ENCODE results near the gene NBPF1.
"Not testable (repeated sequence)": the region's sequence is repeated elsewhere in the genome, so short reads cannot be mapped to it uniquely, and the experiment has no call there.

Gene NBPF1

DNA sequence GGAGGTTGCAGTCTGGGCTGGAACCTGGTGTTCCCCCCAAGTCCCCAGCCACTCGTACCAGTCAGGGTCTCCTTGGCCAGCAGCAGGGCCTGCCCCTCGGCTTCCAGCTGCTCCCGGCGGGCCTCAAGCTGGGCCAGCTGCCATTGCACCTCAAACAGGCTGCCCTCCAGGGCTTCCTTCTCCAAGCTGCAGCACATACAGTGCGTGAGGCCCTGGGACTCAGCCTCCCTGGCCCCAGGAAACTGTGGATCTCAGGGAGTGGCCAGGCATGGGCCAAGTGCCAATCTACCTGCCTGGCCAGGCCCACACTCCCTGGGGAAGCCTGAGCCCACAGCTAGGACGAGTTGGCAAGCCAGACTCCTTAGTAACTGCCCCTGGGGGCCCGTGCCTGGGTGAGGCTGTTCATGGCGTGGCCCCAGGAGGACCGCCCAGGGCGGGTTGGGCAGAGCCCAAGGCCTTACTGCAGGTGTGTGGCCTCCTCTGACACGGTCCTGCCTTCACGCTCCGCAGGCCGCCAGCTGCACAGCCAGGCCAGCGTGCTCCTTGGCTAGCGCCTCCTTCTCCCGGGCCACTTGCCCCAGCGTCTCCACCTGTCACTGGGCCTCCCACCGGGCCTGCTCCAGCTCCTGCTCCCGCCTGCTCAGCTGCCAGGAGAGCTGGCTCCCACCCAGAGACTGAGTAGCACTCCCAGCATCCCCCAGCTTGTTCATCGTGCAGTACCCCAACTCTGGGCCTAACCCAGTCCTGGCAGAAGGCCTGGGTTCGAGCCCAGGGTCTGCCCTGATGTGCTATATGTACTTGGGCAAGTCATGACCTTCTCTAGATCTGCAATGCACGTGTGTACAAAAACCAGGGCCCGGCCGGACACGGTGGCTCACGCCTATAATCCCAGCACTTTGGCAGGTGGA is 10.7 kb upstream of the NBPF1 start:
- DNase-seq (ENCODE audit: low read depth, low spot score): not testable (repeated sequence)

DNA sequence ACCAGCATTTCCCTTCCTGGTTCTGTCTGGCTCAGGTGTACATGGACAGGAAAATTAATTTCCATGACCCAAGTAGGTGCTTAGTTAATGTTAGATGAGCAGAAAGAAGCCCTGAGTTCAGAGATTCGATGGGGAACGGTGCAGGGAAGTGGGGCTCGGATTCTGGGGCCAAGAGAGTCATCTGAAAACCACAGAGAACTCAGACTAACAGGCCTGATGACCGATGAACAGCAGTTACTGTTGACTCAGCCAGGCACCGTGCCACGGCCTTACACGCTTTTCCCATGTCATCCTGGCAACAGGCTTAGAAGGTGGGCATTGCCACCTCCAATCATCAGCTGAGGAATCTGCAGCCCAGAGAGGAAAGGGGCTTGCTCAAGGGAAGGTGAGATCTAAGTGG is 10.0 kb upstream of the NBPF1 start:
- not testable (repeated sequence) for DNase-seq (ENCODE audit: low read depth, low spot score)

DNA sequence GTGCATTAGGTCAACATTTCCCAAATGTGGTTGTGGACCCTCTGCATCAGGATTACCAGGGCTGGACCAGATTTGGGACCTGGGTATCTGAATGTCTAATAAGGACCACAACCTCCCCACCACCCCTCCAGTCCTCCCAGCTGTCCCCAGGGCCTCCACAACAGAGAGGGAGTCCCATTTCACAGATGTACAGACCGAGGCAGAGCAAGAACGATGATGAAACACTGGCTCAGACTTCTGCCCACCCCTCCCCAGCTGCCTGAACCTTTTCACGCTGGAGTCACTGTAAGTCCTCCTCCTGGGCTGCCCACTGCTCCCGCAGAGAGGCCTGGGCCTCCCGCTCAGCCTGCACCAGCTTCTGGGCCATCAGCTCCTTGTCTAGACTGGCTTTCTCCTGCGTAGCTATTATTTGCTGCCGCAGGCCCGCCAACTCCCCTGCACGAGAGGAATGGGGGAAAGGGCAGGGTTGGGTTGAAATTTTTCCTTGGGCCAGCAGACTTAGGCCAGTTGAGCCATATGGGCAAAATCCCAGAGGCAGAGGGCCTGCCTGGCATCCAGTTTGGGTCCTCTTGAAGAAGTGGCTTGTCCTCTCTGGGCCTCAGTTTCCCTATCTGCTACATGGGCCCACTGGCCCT is 8.4 kb upstream of the NBPF1 start:
- not testable (repeated sequence) for DNase-seq (ENCODE audit: low read depth, low spot score)

DNA sequence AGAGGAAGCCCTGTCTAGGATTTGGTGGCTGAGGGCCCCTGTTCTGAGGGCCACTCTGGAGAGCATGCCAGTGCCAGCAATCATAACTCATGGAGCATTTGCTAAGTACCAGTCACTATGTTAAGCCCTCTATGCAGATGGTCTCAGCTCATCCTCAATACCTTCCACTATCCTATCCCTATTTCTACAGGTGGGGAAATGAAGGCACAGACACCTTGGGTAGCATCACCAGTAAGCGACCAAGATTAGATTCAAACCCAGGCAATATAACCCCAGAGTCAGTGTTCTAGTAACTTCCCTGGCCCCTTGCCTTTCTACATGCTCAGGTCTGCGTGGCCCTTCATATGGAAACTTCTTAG is 7.9 kb upstream of the NBPF1 start:
- DNase-seq (ENCODE audit: low read depth, low spot score): no peak

DNA sequence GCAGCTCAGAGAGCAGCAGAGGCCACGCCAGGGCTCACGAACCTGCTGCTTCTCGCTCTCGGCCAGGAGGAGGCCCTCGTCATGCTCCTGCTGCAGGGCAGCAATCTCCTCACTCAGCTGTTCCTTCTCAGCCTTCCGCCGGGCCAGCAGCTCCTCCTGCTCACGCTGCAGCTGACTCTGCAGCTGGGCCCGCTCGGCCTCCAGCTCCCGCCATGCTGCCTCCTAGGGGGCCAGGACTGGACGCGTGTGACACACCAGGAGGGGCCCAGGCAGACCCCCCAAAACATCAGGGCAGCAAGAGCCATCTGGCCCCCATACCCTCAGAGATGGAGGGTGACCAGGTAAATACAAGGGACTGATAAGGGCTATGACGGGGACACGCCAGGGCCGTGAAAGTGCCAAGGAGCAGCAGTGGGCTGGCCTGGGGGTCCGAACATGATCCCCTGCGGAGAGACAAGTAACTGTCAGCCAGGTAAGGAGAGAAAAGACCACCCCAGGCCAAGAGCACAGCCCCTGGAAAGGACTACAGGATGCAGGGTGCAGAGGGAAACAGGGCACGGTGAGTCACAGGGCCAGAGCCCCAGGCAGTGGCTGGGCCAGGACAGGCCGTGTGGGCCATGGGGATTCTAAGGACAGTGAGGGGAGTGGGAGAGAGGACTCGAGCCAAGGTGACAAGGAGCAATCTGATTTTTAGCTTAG is 6.6 kb upstream of the NBPF1 start:
- DNase-seq (ENCODE audit: low read depth, low spot score): not testable (repeated sequence)

DNA sequence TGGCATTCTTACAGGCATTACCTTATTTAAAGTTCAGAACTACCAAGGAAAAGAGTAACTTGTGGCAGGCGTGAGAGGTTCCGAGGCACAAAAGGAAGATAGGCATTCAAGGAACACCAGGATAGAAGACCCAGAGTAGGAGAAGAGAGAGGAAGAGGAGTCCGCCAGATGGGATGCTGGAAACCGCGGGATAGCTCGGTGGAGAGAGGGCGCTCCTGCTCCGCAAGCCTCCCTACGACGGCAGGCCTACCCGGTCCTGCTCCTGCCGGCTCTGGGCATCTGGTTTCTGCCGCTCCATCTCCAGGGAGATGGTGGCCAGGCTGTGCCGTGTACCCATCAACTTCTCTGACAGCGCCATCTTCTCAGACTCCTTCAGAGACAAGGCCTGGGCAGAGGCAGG is 5.4 kb upstream of the NBPF1 start:
- no peak for DNase-seq (ENCODE audit: low read depth, low spot score)

DNA sequence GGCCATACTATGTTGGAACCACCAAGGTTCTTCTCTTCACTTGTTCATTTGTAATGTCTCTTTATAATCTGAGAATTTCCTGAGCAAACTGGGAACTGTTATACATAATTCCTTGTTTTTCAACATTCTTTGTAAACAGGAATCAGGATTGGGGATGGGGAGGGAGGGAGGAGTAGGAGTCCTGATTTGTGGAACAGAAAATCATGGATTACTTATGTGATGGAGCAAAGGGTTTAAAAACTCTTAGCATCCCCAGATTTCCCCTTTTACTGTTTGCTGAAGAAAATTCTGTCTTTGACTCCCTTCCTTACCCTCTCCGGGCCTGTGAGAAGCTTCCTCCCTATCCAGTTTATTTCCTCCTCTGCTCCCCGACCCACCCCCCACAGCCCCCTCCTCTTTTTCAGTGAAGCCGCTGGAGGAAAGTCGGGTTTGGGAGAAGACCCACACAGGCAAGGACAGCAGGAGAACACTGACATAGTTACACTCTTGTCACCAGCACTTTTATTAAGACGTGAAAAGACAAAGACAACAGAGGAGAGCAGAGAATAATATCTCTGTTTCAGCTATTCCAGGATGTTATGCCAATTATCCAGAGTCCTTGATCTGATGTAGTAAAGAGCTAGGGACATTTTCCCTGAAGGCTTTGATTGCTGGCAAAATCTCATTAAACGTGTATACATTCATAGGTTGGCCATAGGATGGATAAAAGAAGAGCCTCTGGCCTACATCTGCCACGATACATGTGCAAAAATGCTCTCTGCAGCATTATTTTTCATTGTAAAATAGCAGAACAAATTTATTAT is 4.6 kb upstream of the NBPF1 start:
- DNase-seq (ENCODE audit: low read depth, low spot score): no peak

DNA sequence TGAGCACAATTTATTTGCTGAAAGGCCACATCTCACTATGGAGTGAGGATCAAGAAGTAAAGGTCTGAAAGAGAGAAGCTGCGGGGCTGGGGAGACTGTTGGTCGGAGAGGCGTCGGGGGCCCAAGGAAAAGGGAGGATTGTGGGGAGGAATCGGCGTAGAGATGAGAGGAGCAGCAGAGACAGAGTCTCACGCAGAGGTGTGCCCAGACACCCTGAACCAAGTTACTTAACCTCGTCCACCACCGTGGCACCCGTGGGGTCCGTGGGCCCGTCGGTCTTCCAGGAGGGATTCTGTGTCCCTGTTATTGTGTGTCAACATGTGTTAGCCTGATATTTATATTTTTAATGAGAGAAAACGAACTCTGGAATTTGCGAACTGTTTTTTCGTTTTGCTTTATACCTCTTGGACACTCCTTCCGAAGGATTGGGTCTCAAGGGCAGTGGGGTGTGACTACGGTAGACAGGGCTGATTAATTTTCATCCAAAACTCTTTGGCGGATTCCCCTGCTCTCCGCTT is 3.8 kb upstream of the NBPF1 start:
- DNase-seq (ENCODE audit: low read depth, low spot score): no peak

DNA sequence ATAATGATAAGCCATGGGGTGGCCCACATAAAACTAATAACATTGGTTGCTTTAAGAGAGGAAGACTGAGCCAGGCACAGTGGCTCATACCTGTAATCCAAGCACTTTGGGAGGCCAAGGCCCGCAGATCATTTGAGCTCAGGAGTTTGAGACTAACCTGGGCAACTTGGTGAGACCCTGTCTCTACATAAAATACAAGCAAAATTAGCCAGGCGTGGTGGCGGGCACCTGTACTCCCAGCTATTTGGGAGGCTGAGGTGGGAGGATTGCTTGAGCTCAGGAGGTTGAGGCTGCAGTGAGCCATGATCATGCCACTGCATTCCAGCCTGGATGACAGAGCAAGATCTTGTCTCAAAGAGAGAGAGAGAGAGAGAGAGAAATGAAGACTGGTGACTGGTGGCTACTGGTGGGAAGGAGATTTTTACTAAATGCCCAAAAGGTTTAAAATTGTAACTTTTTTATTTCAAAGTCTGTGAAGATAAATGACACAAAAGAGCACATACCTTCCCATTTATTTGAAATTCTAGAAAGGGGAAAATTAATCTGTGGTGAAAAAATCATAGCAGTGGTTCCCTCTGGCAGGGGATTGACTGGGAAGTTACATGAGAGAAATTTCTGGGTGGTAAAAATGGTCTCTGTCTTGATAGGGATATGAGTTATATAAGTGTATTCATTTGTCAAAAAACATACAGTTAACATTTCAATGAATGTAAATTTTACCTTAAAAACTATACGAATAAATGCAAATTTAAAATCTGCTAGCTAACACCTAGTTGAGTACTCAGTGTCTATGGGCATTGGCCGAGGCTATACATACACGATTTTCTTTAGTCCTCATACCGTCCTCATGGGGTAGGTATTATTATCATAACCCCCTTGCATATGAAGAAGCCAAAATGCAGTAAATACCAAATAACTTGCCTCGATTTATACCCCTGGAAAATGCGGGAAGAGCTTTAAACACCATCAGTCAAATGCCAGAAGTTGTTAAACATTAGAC is 2.2 kb upstream of the NBPF1 start:
- no peak for DNase-seq (ENCODE audit: low read depth, low spot score)

DNA sequence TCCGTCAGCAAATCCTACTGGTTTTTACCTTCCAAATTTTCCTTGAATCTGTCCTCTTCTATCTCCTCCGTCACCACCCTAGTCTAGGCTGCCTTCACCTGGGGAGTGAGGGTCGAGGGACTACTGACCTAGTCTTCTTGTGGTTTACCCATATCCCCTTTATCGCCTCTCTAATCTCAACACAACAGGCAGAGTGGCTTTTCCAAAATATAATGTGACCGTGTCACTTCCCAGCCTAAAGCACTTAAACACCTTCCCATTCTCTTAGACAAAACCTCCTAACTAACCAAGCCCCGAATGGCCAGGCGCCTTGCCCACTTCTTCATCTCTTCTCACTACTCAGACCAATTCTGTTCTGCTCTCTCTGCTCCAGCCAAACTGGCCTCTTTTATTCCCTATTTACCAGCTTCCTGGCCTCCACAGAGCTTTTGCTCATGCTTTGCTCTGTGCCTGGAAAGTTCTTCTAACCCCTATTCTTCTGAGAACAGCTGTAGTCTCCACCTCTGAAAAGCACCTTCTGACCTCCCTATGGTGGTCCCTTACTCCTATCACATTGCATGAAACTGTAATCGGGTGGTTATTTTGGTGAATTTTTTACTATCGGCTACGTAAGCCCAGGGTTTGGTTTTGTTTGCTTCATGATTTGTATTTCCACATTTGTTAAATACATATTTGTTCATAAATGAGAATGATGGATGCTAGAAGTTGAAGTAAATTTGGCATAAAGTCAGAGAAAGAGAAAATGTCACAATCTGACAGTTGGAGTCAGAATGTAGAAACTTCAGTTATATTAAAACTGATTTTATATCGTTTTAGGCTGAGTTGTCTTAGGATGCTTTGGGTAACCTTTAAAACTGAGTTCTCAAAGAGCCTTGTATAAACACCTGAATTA is 1.2 kb upstream of the NBPF1 start:
- no peak for DNase-seq (ENCODE audit: low read depth, low spot score)

DNA sequence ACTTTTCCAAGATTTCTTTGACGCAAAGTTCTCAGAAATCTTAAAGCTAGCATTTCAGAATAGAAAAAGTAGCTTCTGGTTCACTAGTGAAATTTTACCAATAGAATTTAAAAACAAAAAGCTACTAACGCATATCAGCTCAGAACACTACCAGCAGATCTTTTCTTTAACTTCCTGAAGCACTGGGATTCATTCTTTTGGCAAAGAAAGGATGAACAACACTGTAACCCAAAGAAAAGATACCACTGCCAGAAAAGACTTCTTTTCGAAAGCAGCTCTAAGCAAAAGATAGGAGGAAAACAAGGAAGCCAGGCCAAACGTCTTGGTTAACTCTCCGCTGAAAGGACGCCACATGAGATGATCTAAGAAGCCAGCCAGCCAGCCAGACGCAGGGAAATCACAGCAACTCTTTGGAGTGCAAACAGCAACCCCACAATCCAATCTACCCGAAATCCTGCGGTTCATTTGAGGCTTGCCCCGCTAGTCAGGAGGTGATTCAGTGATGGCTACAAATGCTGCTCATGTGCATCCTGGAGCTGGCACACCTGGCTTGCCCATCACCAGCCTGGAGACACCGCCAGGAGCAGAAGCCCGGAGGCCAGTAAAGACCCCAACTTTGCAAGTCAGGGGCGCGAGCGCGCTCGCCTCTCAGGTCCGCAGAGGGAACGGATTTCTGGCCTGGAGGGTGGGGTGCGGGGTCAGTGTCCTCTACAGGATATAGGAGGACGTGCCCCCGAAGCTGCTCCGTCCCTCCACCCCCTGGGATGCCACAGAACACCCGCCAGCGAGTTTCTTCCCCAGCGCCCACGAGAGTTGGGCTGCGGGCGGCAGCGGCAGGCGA is 812 bp downstream of the NBPF1 start:
- DNase-seq (ENCODE audit: low read depth, low spot score): no peak

DNA sequence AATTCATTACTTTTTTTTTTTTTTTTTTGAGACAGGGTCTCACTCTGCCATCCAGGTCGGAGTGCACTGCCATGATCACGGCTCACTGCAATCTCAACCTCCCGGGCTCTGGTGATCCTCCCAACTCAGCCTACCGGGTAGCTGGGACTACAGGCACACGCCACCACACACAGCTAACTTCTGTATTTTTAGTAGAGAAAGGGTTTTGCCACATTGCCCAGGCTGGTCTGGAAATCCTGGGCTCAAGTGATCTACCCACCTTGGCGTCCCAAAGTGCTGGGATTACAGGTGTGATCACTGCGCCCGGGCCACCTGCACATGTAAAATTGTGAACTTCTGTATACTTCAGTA is 1.4 kb downstream of the NBPF1 start:
- not testable (repeated sequence) for DNase-seq (ENCODE audit: low read depth, low spot score)

DNA sequence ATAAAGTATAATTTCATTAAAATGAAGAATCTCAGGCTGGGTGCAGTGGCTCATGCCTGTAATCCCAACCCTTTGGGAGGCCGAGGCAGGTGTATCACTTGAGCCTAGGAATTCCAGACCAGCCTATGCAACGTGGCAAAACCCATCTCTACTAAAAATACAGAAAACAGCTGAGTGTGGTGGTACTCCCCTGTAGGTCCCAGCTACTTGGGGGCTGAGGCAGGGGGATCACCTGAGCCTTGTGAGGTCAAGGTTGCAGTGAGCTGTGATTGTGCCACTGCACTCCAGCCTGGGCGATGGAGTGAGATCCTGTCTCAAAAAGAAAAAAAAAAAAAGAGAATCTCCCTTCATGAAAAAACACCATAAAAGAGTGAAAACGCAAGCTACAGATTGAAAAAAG is 2.2 kb downstream of the NBPF1 start:
- DNase-seq (ENCODE audit: low read depth, low spot score): not testable (repeated sequence)

DNA sequence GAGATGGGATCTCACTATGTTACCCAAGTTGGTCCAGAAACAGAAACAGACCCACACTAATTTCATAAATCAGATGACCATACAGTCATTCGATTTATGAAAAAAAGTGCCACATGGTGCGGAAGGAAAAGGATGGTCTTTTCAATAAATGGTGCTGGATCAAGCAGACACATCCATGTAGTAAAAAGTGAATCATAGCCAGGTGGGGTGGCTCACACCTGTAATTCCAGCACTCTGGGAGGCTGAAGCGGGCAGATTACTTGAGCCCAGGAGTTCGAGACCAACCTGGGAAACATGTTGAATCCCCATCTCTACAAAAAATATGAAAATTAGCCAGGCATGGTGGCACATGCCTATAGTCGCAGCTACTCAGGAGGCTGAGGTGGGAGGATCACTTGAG is 2.8 kb downstream of the NBPF1 start:
- not testable (repeated sequence) for DNase-seq (ENCODE audit: low read depth, low spot score)

DNA sequence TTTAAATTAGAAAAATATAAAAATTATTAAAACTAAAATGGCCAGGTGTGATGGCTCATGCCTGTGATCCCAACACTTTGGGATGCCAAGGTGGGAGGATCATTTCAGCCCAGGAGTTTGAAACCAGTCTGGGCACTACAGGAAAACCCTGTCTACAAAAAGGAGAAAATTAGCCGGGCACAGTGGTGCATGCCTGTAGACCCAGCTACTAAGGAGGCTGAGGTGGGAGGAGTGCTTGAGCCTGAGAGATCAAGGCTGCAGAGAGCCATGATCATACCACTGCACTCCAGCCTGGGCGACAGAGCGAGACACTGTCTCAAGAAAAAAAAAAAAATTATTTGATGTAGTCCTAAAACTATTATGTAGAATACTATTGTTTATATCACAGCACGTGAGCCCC is 3.6 kb downstream of the NBPF1 start:
- not testable (repeated sequence) for DNase-seq (ENCODE audit: low read depth, low spot score)

DNA sequence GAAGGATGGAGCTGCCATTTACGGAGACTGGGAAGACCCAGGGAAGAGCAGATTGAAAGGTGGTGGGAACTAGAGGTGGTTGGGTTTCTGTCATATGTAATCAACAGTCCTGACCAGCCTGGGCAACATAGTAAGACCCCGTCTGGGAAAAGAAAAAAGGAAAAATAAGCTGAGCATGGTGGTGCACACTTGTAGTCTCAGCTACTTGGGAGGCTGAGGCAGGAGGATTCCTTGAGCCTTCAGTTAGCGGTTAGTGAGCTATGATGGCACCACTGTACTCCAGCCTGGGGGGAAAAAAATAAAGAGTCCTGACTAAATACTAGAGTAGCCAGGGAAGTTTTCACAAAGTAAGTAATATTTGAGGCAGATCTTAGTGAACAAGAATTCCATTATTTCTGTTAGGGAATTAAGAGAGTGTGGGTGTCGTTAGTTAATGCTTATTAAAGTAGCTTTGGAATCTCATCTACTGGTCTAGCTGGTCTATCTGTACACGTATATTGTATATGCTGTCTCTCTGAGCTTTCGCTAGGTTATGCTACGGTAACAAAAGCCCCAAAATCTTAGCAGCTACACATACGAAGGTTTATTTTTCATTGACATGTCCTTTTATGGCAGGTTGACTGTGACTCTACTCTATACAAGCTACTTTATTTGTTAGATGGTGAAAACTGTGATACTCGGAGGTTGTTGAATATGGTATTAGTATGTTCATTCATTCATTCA is 4.4 kb downstream of the NBPF1 start:
- no peak for DNase-seq (ENCODE audit: low read depth, low spot score)

Measured in activated CD4-positive, CD25-positive, alpha-beta regulatory T cell treated with anti-CD3 and anti-CD28 coated beads, Interleukin-2, amount 50 U/mL, for 16 hours (primary cell).